ENCODE data around the gene ARL15.
A peak's percentile ranks its signal among the peaks of the same experiment; 100 is the strongest.

The ARL15 gene

DNA sequence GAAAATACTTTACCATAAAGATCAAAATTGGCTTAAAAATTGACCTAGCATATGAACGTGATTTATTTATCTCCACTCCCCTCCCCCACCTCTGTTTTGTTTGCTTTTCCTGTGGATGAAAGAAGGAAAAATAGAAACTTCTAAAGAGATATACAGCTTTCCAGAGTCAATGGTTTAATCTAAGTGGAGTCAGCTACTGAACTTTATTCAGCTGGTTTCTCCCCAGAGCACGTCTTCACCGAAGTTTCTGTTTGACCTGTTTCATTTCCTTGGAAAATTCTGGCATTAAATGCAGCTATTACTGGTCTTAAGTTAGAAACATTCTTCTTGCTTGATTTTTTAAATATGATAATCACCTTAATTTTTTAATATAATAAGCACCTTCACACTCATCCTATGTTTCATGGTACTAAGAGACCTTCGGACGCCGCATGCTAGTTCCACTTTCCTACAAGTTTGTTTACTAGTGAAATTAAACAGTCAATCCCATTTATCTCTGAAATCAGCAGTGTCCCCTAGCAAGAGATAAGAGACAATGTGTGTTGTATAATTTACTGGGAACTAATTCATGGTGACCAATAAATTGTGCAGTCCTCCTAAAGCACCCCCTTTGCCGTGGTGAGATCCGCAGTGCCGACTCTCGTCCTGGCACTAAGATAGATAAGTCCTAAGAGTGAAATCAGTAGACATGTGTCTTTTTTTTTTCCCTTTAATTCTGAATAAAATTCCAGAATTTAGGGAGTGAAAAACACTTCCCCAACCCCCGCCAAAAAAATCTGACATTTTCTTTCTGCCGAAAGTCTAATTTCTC is 89.9 kb downstream of the ARL15 start:
- peak overlapping the region; percentile 14 for H3K4me3 ChIP-seq (ENCODE audit: low read depth, low read length)
- no peak for DNase-seq (ENCODE audit: low read depth)

DNA sequence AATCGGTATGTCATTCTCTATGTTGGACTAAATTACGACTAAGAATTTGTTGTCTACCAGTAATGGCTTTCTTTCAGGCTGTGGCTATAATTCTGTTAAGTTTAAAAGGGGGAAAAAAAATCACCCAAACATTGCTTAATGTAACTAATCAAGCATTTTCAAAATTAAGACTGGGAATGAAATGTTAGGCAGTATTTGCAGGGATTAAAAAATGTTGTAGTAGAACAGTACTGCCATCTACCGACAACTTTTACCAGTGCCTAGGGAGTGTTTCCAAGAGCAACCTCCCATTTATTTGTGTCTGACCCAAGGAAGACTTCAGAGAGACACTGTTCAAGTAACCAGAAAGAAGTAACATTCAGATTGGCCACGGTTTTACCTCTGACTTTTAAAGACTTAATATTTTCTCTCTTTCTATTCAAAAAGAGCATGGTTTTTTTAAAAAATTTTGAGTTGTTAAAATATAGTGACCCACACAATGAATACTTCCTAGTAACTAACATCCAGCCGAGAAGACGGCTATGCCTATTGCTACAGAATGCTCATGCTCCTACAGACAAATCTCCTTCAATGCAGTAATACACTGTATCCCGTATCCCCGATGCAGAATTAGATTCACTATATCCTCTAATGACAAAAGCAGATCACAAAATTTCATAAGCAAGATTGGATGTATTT is 92.4 kb downstream of the ARL15 start:
- H3K4me3 ChIP-seq (ENCODE audit: low read depth, low read length), result no peak overlapping the region
- peak; percentile 36 for DNase-seq (ENCODE audit: low read depth)

DNA sequence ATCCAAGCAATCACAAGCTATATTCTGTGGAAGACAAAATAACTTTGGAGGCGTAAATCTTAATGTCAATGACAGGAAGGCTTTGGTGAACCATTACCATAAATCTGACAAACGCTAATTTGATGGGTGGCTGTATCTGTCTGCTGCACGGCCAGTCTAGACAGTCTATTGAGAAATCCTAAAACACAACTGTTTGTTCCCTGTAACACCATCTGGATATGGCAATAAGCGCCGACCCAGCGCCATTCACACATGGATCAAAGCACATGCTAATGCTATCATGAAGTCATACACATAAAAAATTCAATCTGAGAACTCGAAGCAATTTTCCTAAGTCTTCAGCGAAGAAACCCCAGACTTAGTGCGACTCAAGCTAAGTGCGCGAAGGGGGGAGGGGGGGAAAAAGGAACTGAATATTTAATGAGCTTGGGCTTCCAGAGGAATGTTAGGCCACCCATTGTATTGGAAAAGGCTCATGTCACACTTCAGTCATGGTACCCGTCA is 95.1 kb downstream of the ARL15 start:
- DNase-seq (ENCODE audit: low read depth), result no peak
- H3K4me3 ChIP-seq (ENCODE audit: low read depth, low read length), result no peak overlapping the region

DNA sequence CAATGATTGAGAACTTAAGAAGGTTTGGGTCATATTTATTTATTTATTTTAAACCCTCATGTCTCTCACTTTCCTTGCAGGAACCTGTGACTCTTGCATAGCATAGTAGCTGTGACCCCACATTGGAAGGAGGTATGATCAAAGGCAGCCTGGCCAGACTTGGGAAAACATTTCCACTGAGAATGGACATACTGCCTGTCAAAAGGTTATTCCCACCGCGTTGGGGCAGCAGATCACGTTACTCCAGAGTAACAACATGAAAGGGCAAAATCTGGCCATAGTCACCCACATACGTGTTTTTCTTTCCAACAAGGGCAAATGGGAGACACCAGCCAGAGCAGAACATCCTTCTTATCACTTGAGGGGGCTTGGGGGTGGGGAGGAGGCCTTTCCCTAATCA is 95.7 kb downstream of the ARL15 start:
- DNase-seq (ENCODE audit: low read depth), result no peak
- no peak overlapping the region for H3K4me3 ChIP-seq (ENCODE audit: low read depth, low read length)

DNA sequence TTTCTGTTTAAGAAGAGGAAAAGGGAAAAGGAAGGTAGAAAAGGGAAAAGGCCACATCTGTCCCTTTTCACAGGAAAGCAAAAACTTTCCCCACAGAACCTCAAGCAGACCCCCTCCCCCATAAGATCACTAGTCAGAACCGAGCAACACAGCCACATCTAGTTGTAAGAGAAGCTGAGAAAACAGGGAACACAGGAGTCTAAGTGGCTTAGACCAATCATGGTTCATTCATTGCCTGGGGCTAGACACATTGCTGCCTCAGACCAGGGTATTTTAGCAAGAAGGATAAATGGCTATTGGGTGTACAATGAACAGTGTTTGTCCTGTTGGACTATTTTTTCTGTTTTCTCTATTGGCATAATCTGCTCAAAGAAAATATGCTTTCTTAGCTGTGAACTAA is 98.0 kb downstream of the ARL15 start:
- DNase-seq (ENCODE audit: low read depth), result no peak
- H3K4me3 ChIP-seq (ENCODE audit: low read depth, low read length), result no peak overlapping the region

DNA sequence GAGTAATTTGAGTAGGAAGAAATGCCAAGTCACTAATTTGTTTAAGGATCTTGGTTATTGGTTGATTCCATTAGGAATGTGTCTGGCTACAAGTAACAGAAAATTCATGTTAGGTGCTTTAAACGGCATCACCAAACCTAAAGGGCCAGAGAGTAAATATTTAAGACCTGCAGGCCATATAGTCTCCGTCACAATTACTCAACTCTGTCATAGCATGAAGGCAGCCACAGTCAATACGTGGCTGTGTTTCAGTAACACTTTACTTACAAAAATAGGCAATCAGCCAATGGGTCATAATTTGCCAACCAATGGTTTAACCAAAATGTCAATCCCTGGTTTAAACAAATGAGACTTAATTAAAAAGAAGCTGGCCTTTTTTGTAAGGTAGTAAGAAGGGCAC is 98.5 kb downstream of the ARL15 start:
- H3K4me3 ChIP-seq (ENCODE audit: low read depth, low read length), result no peak overlapping the region
- no peak for DNase-seq (ENCODE audit: low read depth)

DNA sequence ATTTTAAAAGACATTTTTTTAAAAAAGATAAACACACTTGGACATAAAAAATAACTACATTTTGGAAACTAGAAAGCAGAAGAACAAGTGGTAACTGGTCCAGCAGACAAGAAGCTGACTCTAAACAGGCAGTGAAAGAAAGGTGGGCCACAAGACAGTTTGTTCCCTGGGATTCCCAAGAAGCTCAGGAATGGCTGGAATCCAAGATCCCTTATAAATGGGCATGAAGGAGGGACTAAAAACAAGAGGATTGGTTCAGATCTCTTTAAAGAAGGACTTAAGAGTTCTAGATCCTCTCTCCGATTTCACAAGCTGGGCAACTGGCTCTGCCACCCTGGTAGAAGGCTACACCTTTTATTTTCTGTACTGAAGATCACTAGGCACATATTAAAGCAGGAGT is 102.8 kb downstream of the ARL15 start:
- no peak overlapping the region for H3K4me3 ChIP-seq (ENCODE audit: low read depth, low read length)
- DNase-seq (ENCODE audit: low read depth), result no peak

DNA sequence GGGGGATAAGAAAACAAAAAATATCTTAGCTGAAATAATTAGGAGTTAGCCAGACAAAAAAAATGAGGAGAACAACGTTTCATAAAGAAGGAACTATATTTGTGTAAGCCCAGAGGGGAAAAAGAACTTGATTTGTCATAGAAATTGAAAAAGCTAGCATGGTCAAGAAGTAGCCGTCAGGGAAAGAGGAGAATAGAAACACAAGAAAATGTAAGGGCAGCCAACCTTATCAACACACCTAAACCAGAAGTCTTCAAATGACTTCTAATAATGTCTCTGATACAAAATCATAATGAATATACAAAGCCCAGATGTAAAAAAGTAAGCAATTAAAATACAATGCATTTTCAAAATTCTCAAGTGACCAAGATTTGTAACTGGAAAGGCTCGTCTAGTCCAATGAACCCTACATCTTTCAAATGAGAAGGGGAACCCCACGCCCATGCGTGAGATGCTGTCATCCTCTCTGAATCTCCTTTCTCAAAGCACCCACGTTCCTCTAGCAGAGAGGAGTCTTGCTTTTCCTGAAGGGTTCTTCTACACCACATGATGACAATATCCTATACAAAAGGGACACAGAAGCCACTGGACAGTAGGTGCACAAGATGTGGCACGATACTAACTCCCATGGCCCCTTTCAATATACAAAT is 103.7 kb downstream of the ARL15 start:
- DNase-seq (ENCODE audit: low read depth), result no peak
- H3K4me3 ChIP-seq (ENCODE audit: low read depth, low read length), result no peak overlapping the region

DNA sequence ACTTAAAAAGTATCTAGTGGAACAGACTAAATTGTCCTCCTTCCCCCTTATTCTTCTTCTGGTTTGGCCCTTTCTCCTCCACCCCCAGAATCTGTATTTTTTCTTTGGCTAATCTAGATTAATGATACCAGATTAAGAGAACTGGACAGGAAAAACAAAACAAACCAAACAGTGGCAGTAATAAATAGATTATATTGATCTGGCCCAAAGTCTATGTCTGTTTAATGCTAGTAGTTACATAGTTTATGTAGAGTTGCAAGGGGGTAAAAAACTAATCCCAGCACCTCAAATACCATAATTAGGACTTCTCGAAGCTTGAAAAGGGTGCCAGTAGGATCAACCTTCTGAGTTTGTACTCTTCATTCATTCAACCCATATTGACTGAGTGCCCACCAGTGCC is 104.5 kb downstream of the ARL15 start:
- H3K4me3 ChIP-seq (ENCODE audit: low read depth, low read length), result no peak overlapping the region
- DNase-seq (ENCODE audit: low read depth), result no peak

DNA sequence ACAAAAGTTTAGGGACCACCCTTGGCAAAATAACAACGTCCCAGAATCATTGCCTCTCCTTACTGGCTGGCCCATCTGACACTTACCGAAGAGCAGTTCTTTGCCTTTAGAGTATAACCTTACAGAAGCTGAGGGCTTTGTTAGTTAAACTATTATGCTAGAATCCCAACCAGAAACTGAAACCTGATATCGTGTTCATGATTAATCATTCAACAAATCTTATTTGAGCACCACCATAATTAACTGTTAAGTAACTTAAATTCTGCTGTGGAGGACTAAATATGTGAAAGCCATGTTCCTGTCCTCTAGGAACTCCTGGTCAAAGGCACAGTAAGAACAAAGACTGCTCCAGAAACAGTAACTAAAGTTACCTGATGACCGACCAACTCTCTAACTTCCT is 104.9 kb downstream of the ARL15 start:
- H3K4me3 ChIP-seq (ENCODE audit: low read depth, low read length), result no peak overlapping the region
- no peak for DNase-seq (ENCODE audit: low read depth)

DNA sequence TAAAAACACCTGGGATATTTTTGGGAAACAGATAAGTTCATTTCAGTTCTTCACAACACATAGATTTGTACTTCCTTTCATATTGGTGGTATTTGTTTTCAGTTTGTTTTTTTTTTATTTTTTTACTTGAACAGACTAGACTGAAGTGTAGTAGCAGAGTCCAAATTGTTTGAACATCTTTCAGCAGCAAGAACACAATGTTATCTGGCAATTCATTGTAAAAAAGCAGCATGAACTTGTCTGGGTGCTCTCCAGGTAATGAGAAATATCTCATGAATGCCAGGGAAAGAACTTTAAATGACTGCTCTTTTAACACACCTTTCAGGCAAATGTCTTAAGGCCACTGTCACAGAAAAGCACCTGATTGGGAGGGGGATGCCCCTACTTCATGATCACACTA is 113.4 kb downstream of the ARL15 start:
- H3K4me3 ChIP-seq (ENCODE audit: low read depth, low read length), result no peak overlapping the region
- no peak for DNase-seq (ENCODE audit: low read depth)

DNA sequence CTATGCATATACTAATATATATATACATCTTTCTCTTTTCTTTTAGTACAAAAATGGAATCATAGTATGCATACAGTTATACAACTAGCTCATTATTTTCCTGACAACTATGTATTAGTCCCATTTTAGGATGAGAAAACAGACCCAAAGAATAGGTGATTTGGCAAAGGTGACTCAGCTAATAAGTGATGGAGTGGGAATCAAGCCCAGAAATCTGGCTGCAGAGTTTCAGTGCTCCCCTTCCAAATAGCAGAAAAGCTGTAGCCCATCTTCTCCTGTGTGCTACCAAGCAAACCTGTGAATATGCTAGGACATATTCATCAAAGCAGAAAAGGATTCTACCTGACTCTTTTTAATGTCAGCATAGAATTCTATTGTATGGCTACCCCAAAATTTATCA is 114.7 kb downstream of the ARL15 start:
- no peak overlapping the region for H3K4me3 ChIP-seq (ENCODE audit: low read depth, low read length)
- DNase-seq (ENCODE audit: low read depth), result no peak

DNA sequence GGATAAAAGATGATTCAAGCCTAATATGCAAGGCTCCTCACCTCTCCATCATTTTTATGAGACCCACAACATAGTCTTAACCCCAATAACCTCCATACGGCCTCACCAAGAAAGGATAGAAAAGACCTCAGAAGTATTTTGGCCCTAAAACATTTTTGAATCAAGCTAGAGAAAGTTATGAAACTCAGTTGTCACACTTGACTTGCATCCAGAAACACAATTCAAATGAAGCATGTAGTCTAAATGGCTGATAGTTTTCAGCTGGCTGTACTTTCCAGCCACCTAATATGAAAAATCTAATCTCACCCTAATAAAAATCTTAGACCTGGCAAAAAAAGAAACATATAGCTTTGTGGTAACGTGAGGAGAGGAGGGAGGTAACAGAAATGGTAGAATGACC is 116.1 kb downstream of the ARL15 start:
- H3K4me3 ChIP-seq (ENCODE audit: low read depth, low read length), result no peak overlapping the region
- DNase-seq (ENCODE audit: low read depth), result no peak

DNA sequence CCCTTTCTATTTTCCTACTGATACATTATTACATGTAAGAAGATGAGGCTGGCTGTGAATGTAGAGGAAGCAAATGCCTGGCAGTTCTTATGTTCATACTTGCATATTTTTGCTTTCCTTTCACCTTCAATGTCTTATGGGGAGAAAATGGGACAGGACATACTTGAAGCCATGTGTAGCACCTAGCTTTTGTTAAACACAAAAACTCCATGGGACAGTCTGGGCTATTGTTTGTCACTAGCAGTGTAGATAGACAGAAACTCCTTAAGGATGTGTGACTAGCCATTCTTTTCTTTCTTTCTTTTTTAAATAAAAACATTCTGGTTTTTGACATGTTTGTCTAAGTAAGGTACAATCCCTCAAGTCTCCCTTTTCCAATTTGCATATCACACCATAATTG is 122.7 kb downstream of the ARL15 start:
- H3K4me3 ChIP-seq (ENCODE audit: low read depth, low read length), result no peak overlapping the region
- DNase-seq (ENCODE audit: low read depth), result no peak

DNA sequence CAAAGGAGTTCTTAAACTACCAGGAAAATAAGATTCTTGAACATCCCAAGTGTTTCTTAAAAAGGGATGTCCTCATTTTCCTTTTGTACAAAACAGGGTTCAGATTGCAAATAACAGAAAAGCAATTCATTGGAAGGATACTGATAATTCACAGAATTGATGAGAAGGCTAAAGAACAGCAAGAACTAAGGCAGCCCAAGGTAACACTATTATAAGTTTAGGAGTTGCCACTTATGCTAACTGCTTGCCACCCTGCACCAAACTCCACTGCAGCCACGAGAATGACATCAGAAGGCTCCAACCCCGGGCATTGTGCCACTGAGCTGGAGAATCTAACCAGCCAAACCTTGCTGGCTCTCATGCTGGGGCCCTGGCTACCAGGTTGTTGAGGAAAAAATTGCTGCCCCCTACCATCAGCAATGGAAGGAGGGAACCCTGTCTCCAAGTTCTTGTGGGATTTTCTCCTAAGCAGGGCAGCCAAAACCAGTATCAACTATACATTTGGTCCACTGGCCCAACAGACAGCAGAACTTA is 123.4 kb downstream of the ARL15 start:
- H3K4me3 ChIP-seq (ENCODE audit: low read depth, low read length), result no peak overlapping the region
- DNase-seq (ENCODE audit: low read depth), result no peak

DNA sequence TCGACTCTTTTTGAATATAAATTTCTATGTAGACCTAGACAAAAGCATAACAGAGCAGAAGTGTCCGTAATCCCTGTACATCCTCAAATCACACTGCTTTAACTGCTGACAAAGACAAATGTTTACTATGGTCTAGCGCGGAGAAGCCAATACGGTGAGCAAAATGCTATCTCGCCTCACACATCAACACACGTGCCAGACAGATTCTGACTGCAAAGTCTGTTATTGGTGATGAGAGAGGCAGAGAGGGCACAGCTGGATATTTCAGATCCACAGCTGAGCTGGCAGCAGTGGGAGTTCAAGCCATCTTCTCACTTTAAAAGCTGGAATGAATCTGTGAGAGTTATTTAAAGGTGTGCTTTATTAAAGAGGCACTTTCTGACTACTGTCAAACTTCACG is 124.3 kb downstream of the ARL15 start:
- DNase-seq (ENCODE audit: low read depth), result no peak
- no peak overlapping the region for H3K4me3 ChIP-seq (ENCODE audit: low read depth, low read length)

DNA sequence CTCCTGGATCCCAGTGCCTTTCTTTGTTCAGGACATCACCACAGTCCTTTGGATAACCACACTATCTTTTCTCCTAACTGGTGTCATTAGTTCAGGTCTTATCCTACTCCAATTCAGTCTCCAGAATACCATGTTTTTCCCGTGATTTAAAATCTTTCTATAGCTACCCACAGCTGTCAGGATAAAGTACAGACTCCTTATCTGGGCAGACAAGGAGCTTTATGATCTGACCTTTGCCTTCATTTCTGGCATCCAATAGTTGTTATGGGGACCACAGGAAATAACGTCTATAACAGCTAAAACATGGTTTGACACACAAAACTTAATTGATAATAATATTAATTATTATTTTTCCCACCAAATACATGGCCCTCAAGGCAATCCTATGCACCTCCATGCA is 125.6 kb downstream of the ARL15 start:
- no peak overlapping the region for H3K4me3 ChIP-seq (ENCODE audit: low read depth, low read length)

DNA sequence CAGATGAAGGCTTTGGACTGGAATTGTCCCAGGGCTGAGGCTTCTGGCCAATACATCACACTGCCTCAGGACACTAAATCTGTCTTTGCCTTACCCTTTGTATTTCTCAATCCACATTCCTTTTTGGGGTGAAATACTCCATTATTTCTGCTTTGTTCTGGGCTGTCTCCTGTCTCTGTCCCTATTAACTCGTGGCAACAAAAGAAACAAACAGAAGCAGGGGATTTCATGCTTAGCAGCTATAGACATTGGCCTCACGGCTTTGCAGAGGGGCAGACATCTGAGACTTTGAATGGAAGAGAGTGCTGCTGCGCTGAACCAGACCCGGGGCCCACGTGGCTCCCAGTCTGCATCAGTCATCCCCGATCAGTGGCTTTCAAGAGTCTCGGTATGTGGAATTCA is 129.7 kb downstream of the ARL15 start:
- no peak overlapping the region for H3K4me3 ChIP-seq (ENCODE audit: low read depth, low read length)
- DNase-seq (ENCODE audit: low read depth), result peak; percentile 38

More for the DNA sequence above, 125.6 kb downstream of the ARL15 start:
- DNase-seq (ENCODE audit: low read depth), result no peak

DNA sequence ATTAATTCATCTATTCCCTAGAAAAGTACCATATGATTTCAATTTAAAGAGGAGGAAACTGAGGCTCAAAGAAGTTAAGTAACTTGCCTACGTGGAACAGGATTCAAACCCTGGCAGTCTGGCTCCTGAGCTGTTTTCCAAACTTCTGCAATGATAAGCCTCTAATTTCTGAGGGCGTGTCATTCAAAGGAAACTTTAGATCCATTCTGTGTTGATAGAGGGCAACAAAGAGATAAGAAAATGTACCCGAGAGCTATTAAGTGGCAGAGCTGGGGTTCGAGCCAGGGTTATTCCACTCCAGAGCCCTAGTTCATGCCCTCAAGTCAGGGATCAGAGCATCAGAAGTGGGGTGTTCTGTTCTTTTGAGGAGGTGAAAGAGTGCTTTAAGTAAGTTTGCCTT is 131.4 kb downstream of the ARL15 start:
- no peak overlapping the region for H3K4me3 ChIP-seq (ENCODE audit: low read depth, low read length)
- no peak for DNase-seq (ENCODE audit: low read depth)

DNA sequence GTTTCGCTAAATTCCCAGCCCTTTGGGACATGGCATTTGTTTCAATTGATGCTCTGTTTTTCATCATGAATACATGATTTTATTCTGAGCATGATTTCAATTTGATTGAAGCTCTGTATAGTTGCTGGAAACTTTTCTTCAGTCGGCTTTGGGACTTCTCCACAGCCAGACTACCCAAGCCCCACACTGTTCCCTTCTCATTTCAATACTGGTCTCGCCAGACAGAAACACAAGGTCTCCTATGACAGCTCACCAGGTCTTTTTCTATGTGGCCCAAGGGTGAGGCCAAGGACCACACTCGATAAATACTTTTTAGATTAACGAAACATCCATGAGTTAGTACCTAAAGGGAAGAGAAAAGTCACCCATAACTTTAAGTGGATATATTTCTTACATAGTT is 132.2 kb downstream of the ARL15 start:
- DNase-seq (ENCODE audit: low read depth), result no peak

More for the DNA sequence above, 132.2 kb downstream of the ARL15 start:
- H3K4me3 ChIP-seq (ENCODE audit: low read depth, low read length), result no peak overlapping the region
